ENCODE data around the gene PI3.
A peak's percentile ranks its signal among the peaks of the same experiment; 100 is the strongest.

PI3 gene

DNA sequence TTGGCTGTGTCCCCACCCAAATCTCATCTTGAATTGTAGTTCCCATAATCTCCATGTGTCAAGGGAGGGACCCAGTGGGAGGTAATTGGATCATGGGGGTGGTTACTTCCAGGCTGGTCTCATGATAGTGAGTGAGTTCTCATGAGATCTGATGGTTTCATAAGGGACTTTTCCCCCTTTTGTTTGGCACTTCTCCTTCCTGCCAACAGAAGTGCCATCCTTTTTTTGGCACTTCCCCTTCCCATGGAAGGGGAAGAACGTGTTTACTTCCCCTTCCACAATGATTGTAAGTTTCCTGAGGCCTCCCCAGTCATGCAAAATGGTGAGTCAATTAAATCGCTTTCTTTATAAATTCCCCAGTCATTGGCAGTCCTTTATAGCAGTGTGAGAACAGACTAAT is 18.0 kb upstream of the PI3 start:
- Histone ChIP-seq H3K4me1 (ENCODE audit: control insufficient read depth, insufficient read depth, low read depth, low read length) (no peaks in the 10 kb centered on the region), H3K27me3 (ENCODE audit: control insufficient read depth in 1 of 2, insufficient read depth in 1 of 2, low read length in 2 of 2) (peaks cover 8 to 19% of the 10 kb centered on the region in 2 experiments), H2AFZ (ENCODE audit: low read depth, low read length) (no peak overlapping the region), H3K27ac (ENCODE audit: low read length, poor library complexity, severe bottlenecking) (no peak overlapping the region), H2BK5ac (ENCODE audit: low read depth, low read length, poor library complexity, severe bottlenecking) (no peak overlapping the region), H2BK120ac (ENCODE audit: low read depth, low read length) (no peak overlapping the region), H4K91ac (ENCODE audit: low read length) (no peak overlapping the region), H2BK12ac (ENCODE audit: low read length in 2 of 2) (no peak overlapping the region), H3K14ac (ENCODE audit: low read length in 2 of 2) (no peak overlapping the region), H3K18ac (ENCODE audit: low read depth in 1 of 2, low read length in 2 of 2) (no peak overlapping the region), H3K79me1 (replicated peaks; ENCODE audit: low read length, poor library complexity, severe bottlenecking) (no peaks in the 10 kb centered on the region), H4K8ac (ENCODE audit: low read length) (no peak overlapping the region), H3K9ac (ENCODE audit: low read length) (no peak overlapping the region), H3K4ac (ENCODE audit: low read depth in 1 of 2, low read length in 2 of 2) (no peak overlapping the region), H3K23ac (ENCODE audit: low read length in 2 of 2) (no peak overlapping the region), H3K4me2 (ENCODE audit: low read length, poor library complexity, severe bottlenecking) (no peak overlapping the region), H2AK5ac (ENCODE audit: low read length, severe bottlenecking) (no peak overlapping the region), H3K4me3 (ENCODE audit: insufficient read depth in 1 of 2, low read depth in 1 of 2, low read length in 2 of 2) (no peak overlapping the region), H3K36me3 (ENCODE audit: control insufficient read depth in 1 of 2, insufficient read depth in 2 of 2, low read depth in 1 of 2, low read length in 2 of 2) (no peaks in the 10 kb centered on the region), H2BK15ac (ENCODE audit: low read depth, poor library complexity, severe bottlenecking) (no peak overlapping the region), H3K9me3 (ENCODE audit: control insufficient read depth, low read length) (peaks cover 10% of the 10 kb centered on the region)
- no peak for DNase-seq
- 59% methylated on average over 2 of the region's 2 CpGs for WGBS

GRCh38 chr20:45157962-45158361 is 16.7 kb upstream of the PI3 start:
- H2BK12ac ChIP-seq (ENCODE audit: low read length in 2 of 2): no peak overlapping the region
- no peak overlapping the region for H2BK5ac ChIP-seq (ENCODE audit: low read depth, low read length, poor library complexity, severe bottlenecking)
- H3K27me3 ChIP-seq (ENCODE audit: control insufficient read depth in 1 of 2, insufficient read depth in 1 of 2, low read length in 2 of 2): peaks cover 8 to 19% of the 10 kb centered on the region in 2 experiments
- no peak overlapping the region for H3K23ac ChIP-seq (ENCODE audit: low read length in 2 of 2)
- no peak overlapping the region for H3K27ac ChIP-seq (ENCODE audit: low read length, poor library complexity, severe bottlenecking)
- no peak overlapping the region for H3K18ac ChIP-seq (ENCODE audit: low read depth in 1 of 2, low read length in 2 of 2)
- no peak overlapping the region for H4K8ac ChIP-seq (ENCODE audit: low read length)
- no peak overlapping the region for H3K14ac ChIP-seq (ENCODE audit: low read length in 2 of 2)
- no peaks in the 10 kb centered on the region for H3K79me1 ChIP-seq (replicated peaks; ENCODE audit: low read length, poor library complexity, severe bottlenecking)
- H4K91ac ChIP-seq (ENCODE audit: low read length): no peak overlapping the region
- H3K4ac ChIP-seq (ENCODE audit: low read depth in 1 of 2, low read length in 2 of 2): no peak overlapping the region
- peak overlapping the region; percentile 15 for H3K9ac ChIP-seq (ENCODE audit: low read length)
- peak overlapping the region in 1 of 2 experiments; percentile 25 for H3K4me3 ChIP-seq (ENCODE audit: insufficient read depth in 1 of 2, low read depth in 1 of 2, low read length in 2 of 2)
- peak; percentile 69 for DNase-seq
- no peak overlapping the region for H2AFZ ChIP-seq (ENCODE audit: low read depth, low read length)
- no peak overlapping the region for H3K4me2 ChIP-seq (ENCODE audit: low read length, poor library complexity, severe bottlenecking)
- peaks cover 22% of the 10 kb centered on the region for H3K9me3 ChIP-seq (ENCODE audit: control insufficient read depth, low read length)
- H2BK120ac ChIP-seq (ENCODE audit: low read depth, low read length): no peak overlapping the region
- no peak overlapping the region for H2AK5ac ChIP-seq (ENCODE audit: low read length, severe bottlenecking)
- H3K4me1 ChIP-seq (ENCODE audit: control insufficient read depth, insufficient read depth, low read depth, low read length): no peaks in the 10 kb centered on the region
- no peaks in the 10 kb centered on the region for H3K36me3 ChIP-seq (ENCODE audit: control insufficient read depth in 1 of 2, insufficient read depth in 2 of 2, low read depth in 1 of 2, low read length in 2 of 2)
- 35% methylated on average over 1 of the region's 1 CpG for WGBS
- H2BK15ac ChIP-seq (ENCODE audit: low read depth, poor library complexity, severe bottlenecking): no peak overlapping the region

DNA sequence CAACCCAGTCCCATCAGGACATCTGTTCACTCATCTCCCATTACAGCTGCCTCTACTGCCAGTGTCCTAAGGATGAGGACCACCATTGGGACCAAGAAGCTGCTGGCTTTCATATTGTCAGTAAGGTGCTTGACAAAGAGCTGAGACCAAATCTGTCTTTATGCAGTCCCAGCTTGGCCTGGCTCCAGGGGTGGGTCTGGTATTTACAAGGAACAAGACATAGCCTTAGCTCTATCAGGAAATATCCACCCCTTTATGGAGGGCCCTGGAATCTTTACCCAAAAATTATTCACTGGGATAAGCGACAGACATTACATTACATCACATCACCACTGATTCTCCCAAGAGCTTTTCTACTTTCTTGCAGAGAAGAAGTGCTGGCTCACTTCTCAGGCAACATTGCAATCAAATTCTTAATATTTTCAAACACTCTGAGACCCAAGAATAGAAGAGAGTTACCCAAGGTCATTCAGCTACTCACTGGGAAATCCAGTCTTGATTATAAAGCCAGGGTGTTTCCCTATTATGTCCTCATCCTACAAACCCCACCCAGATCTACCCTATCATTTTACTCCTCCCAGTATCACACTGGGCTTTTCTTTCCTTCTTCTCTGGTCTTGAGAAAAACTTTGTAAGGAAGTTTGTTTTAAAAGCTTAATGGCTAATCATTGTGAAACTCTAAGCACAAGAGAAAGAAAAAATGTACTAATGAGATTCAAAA is 11.5 kb upstream of the PI3 start:
- Histone ChIP-seq H3K18ac (ENCODE audit: low read depth in 1 of 2, low read length in 2 of 2) (no peak overlapping the region), H4K8ac (ENCODE audit: low read length) (no peak overlapping the region), H2BK5ac (ENCODE audit: low read depth, low read length, poor library complexity, severe bottlenecking) (no peak overlapping the region), H3K4me2 (ENCODE audit: low read length, poor library complexity, severe bottlenecking) (no peak overlapping the region), H3K14ac (ENCODE audit: low read length in 2 of 2) (no peak overlapping the region), H3K4me3 (ENCODE audit: insufficient read depth in 1 of 2, low read depth in 1 of 2, low read length in 2 of 2) (no peak overlapping the region), H3K23ac (ENCODE audit: low read length in 2 of 2) (no peak overlapping the region), H3K79me1 (replicated peaks; ENCODE audit: low read length, poor library complexity, severe bottlenecking) (no peaks in the 10 kb centered on the region), H3K9me3 (ENCODE audit: control insufficient read depth, low read length) (peaks cover 59% of the 10 kb centered on the region), H2BK120ac (ENCODE audit: low read depth, low read length) (no peak overlapping the region), H2BK12ac (ENCODE audit: low read length in 2 of 2) (no peak overlapping the region), H3K27ac (ENCODE audit: low read length, poor library complexity, severe bottlenecking) (no peak overlapping the region), H4K91ac (ENCODE audit: low read length) (no peak overlapping the region), H3K4ac (ENCODE audit: low read depth in 1 of 2, low read length in 2 of 2) (no peak overlapping the region), H2BK15ac (ENCODE audit: low read depth, poor library complexity, severe bottlenecking) (no peak overlapping the region), H3K27me3 (ENCODE audit: control insufficient read depth in 1 of 2, insufficient read depth in 1 of 2, low read length in 2 of 2) (peaks cover 0 to 12% of the 10 kb centered on the region in 2 experiments), H3K9ac (ENCODE audit: low read length) (no peak overlapping the region), H3K36me3 (ENCODE audit: control insufficient read depth in 1 of 2, insufficient read depth in 2 of 2, low read depth in 1 of 2, low read length in 2 of 2) (no peaks in the 10 kb centered on the region), H3K4me1 (ENCODE audit: control insufficient read depth, insufficient read depth, low read depth, low read length) (no peaks in the 10 kb centered on the region), H2AFZ (ENCODE audit: low read depth, low read length) (no peak overlapping the region), H2AK5ac (ENCODE audit: low read length, severe bottlenecking) (no peak overlapping the region)
- no peak for DNase-seq
- 38% methylated on average over 1 of the region's 1 CpG for WGBS

DNA sequence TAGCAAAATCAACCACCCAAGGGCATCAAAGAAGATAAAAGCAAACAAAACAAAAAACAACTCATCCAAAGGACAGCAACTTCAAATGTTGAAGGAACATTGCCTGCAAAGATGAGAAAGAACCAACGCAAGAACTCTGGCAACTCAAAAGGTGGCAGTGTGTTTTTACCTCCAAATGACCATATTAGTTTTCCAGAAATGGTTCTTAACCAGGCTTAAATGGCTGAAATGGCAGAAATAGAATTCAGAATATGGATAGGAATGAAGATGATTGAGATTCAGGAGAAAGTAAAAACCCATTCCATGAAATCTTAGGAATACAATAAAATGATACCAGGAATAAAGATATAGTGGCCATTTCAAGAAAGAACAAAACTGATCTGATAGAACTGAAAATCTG is 9.8 kb upstream of the PI3 start:
- no peak overlapping the region for H3K14ac ChIP-seq (ENCODE audit: low read length in 2 of 2)
- 79% methylated on average over 1 of the region's 1 CpG for WGBS

More for the DNA sequence above, 9.8 kb upstream of the PI3 start:
- Histone ChIP-seq H3K36me3 (ENCODE audit: control insufficient read depth in 1 of 2, insufficient read depth in 2 of 2, low read depth in 1 of 2, low read length in 2 of 2) (no peaks in the 10 kb centered on the region), H3K9ac (ENCODE audit: low read length) (no peak overlapping the region), H2BK5ac (ENCODE audit: low read depth, low read length, poor library complexity, severe bottlenecking) (no peak overlapping the region), H3K18ac (ENCODE audit: low read depth in 1 of 2, low read length in 2 of 2) (no peak overlapping the region), H3K4me2 (ENCODE audit: low read length, poor library complexity, severe bottlenecking) (no peak overlapping the region), H3K4me1 (ENCODE audit: control insufficient read depth, insufficient read depth, low read depth, low read length) (no peaks in the 10 kb centered on the region), H3K4me3 (ENCODE audit: insufficient read depth in 1 of 2, low read depth in 1 of 2, low read length in 2 of 2) (no peak overlapping the region), H4K8ac (ENCODE audit: low read length) (no peak overlapping the region), H2BK15ac (ENCODE audit: low read depth, poor library complexity, severe bottlenecking) (no peak overlapping the region), H2BK12ac (ENCODE audit: low read length in 2 of 2) (no peak overlapping the region), H2AFZ (ENCODE audit: low read depth, low read length) (no peak overlapping the region), H2BK120ac (ENCODE audit: low read depth, low read length) (no peak overlapping the region), H3K27me3 (ENCODE audit: control insufficient read depth in 1 of 2, insufficient read depth in 1 of 2, low read length in 2 of 2) (peaks cover 0 to 12% of the 10 kb centered on the region in 2 experiments), H3K23ac (ENCODE audit: low read length in 2 of 2) (no peak overlapping the region), H3K9me3 (ENCODE audit: control insufficient read depth, low read length) (peaks cover 56% of the 10 kb centered on the region), H3K27ac (ENCODE audit: low read length, poor library complexity, severe bottlenecking) (no peak overlapping the region), H4K91ac (ENCODE audit: low read length) (no peak overlapping the region), H3K4ac (ENCODE audit: low read depth in 1 of 2, low read length in 2 of 2) (no peak overlapping the region), H3K79me1 (replicated peaks; ENCODE audit: low read length, poor library complexity, severe bottlenecking) (no peaks in the 10 kb centered on the region), H2AK5ac (ENCODE audit: low read length, severe bottlenecking) (no peak overlapping the region)
- no peak for DNase-seq

Measured in mesenchymal stem cell (in vitro differentiated cells and primary cell).